ENCODE results near the gene CSNK2A3. TPM values are rescaled to one million over a fixed set of nuclear protein-coding genes. Genes with fewer than 3 reads are reported as not detected.

Gene CSNK2A3
- polyA plus RNA-seq, 1 donor (not counting 4 experiments of a cell fraction or from before 2014, with no cell fraction given) = 2.6 TPM

GRCh38 chr11:11389238-11389637, 36.2 kb upstream of the CSNK2A3 start:
- Histone ChIP-seq H2AFZ (ENCODE audit: control insufficient read depth, low read length) (no peak overlapping the region), H3K4me3 (ENCODE audit: control insufficient read depth in 2 of 3, extremely low read depth in 1 of 3, insufficient read depth in 2 of 3, low read depth in 1 of 3, low read length in 3 of 3) (no peak overlapping the region), H3K36me3 (ENCODE audit: control insufficient read depth in 2 of 2, extremely low read depth in 1 of 2, insufficient read depth in 2 of 2, low read length in 2 of 2) (no peaks in the 10 kb centered on the region), H3K9ac (ENCODE audit: control insufficient read depth, extremely low read depth, insufficient read depth, low read length) (no peak overlapping the region), H3K4me1 (ENCODE audit: control insufficient read depth, extremely low read depth, insufficient read depth, low read length) (peaks cover 16% of the 10 kb centered on the region), H3K9me3 (ENCODE audit: control insufficient read depth, low read depth, low read length) (no peaks in the 10 kb centered on the region), H3K9me1 (ENCODE audit: control insufficient read depth, extremely low read depth, insufficient read depth, low read length) (peaks cover 3% of the 10 kb centered on the region), H4K20me1 (ENCODE audit: control insufficient read depth, extremely low read depth, insufficient read depth, low read length) (no peaks in the 10 kb centered on the region), H3K79me2 (ENCODE audit: control insufficient read depth, insufficient read depth, low read length) (no peaks in the 10 kb centered on the region), H3K27ac (ENCODE audit: control insufficient read depth, insufficient read depth, low read length) (no peak overlapping the region), H3K4me2 (ENCODE audit: control insufficient read depth, extremely low read depth, insufficient read depth, low read depth, low read length) (no peak overlapping the region), H3K27me3 (ENCODE audit: control insufficient read depth, extremely low read depth, insufficient read depth, low read length) (no peaks in the 10 kb centered on the region)
- dilution Hi-C loops (cut with MboI; ENCODE audit: extremely low pct_ligation_motif_present, low sequenced_read_pairs) = no loop called here
- DNase-seq (ENCODE audit: low read depth, low spot score) (no peak), FAIRE-seq (no peak)
- TF ChIP-seq EZH2 (IDR thresholded peaks at IDR 0.05; ENCODE audit: low read length) (no peak), CTCF (optimal IDR thresholded peaks at IDR 0.05 in 1 of 3, IDR thresholded peaks at IDR 0.05 in 1 of 3, conservative IDR thresholded peaks at IDR 0.05 in 1 of 3; ENCODE audit: extremely low read depth in 1 of 3, insufficient read depth in 2 of 3, low read length in 3 of 3) (no peak)

- Histone ChIP-seq H3K9me3 (ENCODE audit: control insufficient read depth, low read depth, low read length) (no peaks in the 10 kb centered on the region), H3K9me1 (ENCODE audit: control insufficient read depth, extremely low read depth, insufficient read depth, low read length) (peaks cover 3% of the 10 kb centered on the region), H3K79me2 (ENCODE audit: control insufficient read depth, insufficient read depth, low read length) (no peaks in the 10 kb centered on the region), H3K9ac (ENCODE audit: control insufficient read depth, extremely low read depth, insufficient read depth, low read length) (no peak overlapping the region), H3K4me1 (ENCODE audit: control insufficient read depth, extremely low read depth, insufficient read depth, low read length) (peaks cover 12% of the 10 kb centered on the region), H3K27ac (ENCODE audit: control insufficient read depth, insufficient read depth, low read length) (no peak overlapping the region), H4K20me1 (ENCODE audit: control insufficient read depth, extremely low read depth, insufficient read depth, low read length) (no peaks in the 10 kb centered on the region), H3K27me3 (ENCODE audit: control insufficient read depth, extremely low read depth, insufficient read depth, low read length) (no peaks in the 10 kb centered on the region), H3K36me3 (ENCODE audit: control insufficient read depth in 2 of 2, extremely low read depth in 1 of 2, insufficient read depth in 2 of 2, low read length in 2 of 2) (no peaks in the 10 kb centered on the region), H3K4me3 (ENCODE audit: control insufficient read depth in 2 of 3, extremely low read depth in 1 of 3, insufficient read depth in 2 of 3, low read depth in 1 of 3, low read length in 3 of 3) (no peak overlapping the region), H2AFZ (ENCODE audit: control insufficient read depth, low read length) (no peak overlapping the region), H3K4me2 (ENCODE audit: control insufficient read depth, extremely low read depth, insufficient read depth, low read depth, low read length) (no peak overlapping the region)
- no peak for FAIRE-seq
- dilution Hi-C loops (cut with MboI; ENCODE audit: extremely low pct_ligation_motif_present, low sequenced_read_pairs) = no loop called here
- DNase-seq (ENCODE audit: low read depth, low spot score) = no peak
- TF ChIP-seq EZH2 (IDR thresholded peaks at IDR 0.05; ENCODE audit: low read length) (no peak), CTCF (optimal IDR thresholded peaks at IDR 0.05 in 1 of 3, IDR thresholded peaks at IDR 0.05 in 1 of 3, conservative IDR thresholded peaks at IDR 0.05 in 1 of 3; ENCODE audit: extremely low read depth in 1 of 3, insufficient read depth in 2 of 3, low read length in 3 of 3) (no peak)
Observed at GRCh38 chr11:11387622-11388305, 34.7 kb upstream of the CSNK2A3 start.

Measured in keratinocyte (primary cell).